T-helper 1 cell treated with Interleukin-12 subunit alpha and Interleukin-12 subunit beta and Interleukin-4 antibody, amounts not matched to agents 30 ng/mL and 1 ng/mL, for 36 hours (primary cell): ENCODE measurements around the gene BANP. TPM values are rescaled to one million over a fixed set of nuclear protein-coding genes. Genes with fewer than 3 reads are reported as not detected.
"Not testable (repeated sequence)": the region's sequence is repeated elsewhere in the genome, so short reads cannot be mapped to it uniquely, and the experiment has no call there.

Experiments
- intact Hi-C: fragments of 100-400 bp; cut with micrococcal nuclease; formaldehyde crosslinking; loops from one replicate; pipeline ENCODE4 v1.15.1; 2024
- total RNA-seq: library from RNA; stranded (reverse); gene quantifications from 2 replicates; pipeline ENCODE4 v1.2.3, GENCODE V29; 2022

The BANP gene
- total RNA-seq, 1 donor from 2014 or later, result 43.7 TPM

DNA sequence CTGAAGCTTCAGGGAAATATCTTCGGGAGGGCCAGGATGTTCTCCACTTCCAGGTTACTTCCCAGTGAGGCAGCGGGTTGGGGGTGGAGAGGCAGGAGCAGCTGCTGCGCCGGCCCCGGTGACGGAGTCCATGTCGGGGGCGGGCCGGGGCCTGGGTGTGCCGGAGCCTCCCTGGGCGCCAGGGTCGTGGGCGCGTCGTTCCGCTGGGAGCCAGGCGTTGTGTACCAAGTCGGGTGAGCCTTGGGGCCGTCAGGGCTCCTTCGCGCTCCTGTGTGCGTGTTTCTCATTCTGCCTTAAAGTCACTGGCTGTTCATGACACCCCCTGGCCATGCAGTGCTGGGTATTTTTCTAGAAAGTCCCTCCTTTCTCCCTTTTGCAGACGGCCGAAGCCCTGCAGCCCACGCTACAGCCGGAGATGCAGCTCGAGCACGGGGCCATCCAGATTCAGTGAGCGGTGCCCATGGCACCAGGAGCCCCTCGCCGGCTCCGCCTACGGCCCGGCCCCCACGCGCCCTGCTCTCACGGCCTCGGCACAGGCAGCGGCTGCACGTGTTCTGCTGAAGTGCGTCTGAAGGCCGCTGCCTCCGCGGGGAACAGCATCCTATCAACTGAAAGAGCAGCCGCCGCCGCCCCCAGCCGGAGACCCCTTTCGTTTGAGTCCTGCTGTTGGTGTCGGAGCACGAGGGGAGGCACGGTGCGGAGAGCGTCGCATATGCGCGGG, 125.1 kb downstream of the BANP start:
- intact Hi-C loops, result no loop called here

GRCh38 chr16:88076932-88077320, 125.7 kb downstream of the BANP start:
- intact Hi-C loops, result not testable (repeated sequence)

- intact Hi-C loops, result no loop called here
Measured at GRCh38 chr16:88077328-88078108, 126.3 kb downstream of the BANP start.

DNA sequence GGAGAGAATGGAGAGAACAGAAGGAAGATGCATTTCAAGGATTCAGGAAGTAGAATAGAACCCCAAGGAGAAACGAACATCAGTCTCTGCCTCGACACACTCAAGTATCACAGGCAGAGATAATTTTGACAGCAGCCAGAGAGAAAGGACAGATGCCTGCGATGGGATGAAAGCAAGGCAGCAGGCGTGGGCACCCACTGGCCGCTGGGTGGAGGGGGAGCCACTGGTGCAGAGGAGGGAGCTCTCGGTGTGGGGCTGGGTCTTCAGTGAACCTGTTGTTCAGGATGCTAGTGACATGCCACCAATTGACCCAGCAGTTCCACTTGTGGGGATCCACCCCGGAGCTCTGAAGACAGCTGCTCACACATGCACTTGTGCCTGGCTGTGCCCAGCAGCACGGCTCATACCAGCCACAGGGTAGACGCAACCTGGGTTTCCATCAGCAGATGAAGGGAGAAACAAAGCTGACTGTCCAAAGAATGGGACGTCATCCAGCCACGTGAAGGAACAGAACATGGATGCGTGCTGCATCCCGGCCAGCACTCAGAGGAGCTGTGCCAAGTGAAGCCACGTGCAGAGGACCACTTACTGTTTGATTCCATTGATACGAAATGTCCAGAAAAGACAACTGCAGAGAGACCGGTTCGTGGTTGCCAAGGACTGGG, 127.0 kb downstream of the BANP start:
- intact Hi-C loops, result no loop called here

- intact Hi-C loops, result no loop called here
Measured at GRCh38 chr16:88083582-88083981, 132.3 kb downstream of the BANP start.

GRCh38 chr16:88084881-88085280, 133.6 kb downstream of the BANP start:
- intact Hi-C loops, result no loop called here

GRCh38 chr16:88086571-88087516, 135.6 kb downstream of the BANP start:
- intact Hi-C loops, result no loop called here

- intact Hi-C loops, result no loop called here
Measured at GRCh38 chr16:88087517-88087877, 136.3 kb downstream of the BANP start.

GRCh38 chr16:88088161-88088581, 136.9 kb downstream of the BANP start:
- intact Hi-C loops, result no loop called here

- intact Hi-C loops, result not testable (repeated sequence)
Measured at GRCh38 chr16:88088611-88089010, 137.4 kb downstream of the BANP start.

- intact Hi-C loops, result not testable (repeated sequence)
Measured at GRCh38 chr16:88089071-88089470, 137.8 kb downstream of the BANP start.

GRCh38 chr16:88089632-88090376, 138.6 kb downstream of the BANP start:
- intact Hi-C loops, result loop anchor here (2.0 kb wide), 1 partner anchor 19 kb away; no protein-coding TSS in a partner anchor

DNA sequence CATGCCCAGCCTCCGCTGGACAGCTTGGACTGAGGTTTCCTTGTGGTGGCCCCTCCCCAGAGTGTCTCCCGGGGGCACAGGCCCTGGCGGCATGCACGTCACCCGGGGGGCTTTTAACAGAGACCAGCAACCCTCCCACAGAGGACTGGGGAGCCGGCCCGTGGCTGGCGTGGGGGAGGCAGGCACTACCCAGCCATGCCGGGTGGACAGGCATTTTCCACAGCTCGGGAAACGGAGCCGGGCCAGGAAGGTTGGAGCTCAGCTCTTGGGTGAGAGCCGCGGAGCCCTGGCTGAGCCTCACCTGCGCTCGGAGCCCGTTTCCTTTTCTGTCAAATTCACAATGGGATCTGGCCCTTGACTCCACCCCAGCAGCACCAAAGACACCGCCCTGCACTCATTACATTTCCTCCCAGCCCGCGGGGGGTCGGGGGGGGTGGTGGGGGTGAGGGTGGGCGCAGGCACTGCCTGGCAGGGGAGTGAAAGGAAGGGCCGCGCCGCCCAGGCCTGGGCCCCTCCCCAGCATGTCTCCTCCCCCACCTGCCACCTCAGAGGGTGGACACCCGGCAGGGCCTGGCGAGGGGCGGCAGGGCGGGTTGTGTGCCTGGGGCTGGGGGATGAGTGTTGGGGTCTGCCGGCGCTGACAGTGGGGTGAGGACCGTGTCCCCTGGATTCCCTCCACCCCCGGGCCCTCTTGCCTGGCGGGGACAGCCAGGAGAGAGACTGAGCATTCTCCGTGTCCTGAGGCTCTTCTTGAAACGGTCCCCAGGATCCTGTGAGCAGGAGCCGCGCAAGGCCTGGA, 139.3 kb downstream of the BANP start:
- intact Hi-C loops, result loop anchor here (2.0 kb wide), 1 partner anchor 18 kb away; no protein-coding TSS in a partner anchor

- intact Hi-C loops, result loop anchor here (2.0 kb wide), 1 partner anchor 17 kb away; no protein-coding TSS in a partner anchor
Measured at GRCh38 chr16:88091221-88091971, 140.2 kb downstream of the BANP start.

GRCh38 chr16:88091972-88092302, 140.7 kb downstream of the BANP start:
- intact Hi-C loops, result loop anchor here (2.0 kb wide), 1 partner anchor 17 kb away; no protein-coding TSS in a partner anchor

GRCh38 chr16:88092791-88093555, 141.7 kb downstream of the BANP start:
- intact Hi-C loops, result not testable (repeated sequence)

DNA sequence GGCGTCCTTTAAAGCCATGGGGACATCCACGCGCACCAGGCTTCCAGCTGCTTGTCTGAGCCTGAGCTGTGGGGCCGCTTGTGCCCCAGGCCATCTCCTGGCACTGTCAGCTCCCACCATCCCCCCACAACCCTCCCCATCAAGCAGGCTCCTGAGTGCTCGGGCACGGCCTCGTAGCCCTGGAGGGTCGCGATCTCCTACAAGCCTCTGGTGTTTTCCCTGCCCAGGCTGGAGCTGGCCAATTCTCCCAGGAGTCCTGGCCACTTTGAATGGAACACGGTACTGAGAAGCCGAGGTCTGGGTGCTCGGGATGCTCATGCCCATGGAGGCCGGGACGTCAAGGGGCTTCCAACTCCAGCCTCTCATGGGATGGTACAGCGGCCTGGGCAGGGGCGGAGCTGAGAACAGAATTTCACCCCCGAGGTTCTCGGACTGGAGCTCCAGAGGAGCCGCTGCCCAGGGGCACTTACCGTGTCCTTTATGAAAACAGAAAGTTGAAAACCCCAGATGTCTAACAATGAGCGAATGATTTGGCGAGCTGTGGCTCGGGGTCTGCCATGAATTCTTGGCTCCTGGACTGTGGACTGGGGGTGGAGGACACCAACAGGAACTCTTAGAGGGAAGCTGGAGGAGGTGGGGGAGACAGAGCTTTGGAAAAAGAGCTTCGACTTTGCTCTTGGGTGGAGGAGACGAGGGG, 142.5 kb downstream of the BANP start:
- intact Hi-C loops, result not testable (repeated sequence)
